Adipose tissue (tissue), 3 donors: Measurements from ENCODE around the gene FYTTD1. TPM values are rescaled to one million over a fixed set of nuclear protein-coding genes. Genes with fewer than 3 reads are reported as not detected.

ENCODE experiments used
- H3K27ac ChIP-seq: one replicate; pipeline ENCODE4 v1.5.1; 2013; ENCODE audit warnings: low read depth, low read length
- WGBS, 3 donors: extraction: QIAGEN DNeasy Blood & Tissue Kit; methylation state at CpG; one replicate each; pipeline ENCODE4 v1.1.7; 2013; 5-methylcytosine and 5-hydroxymethylcytosine counted together
- polyA plus RNA-seq, 3 donors: library from polyadenylated mRNA; stranded (reverse); fragments of 200-250 nt; gene quantifications; one replicate each; pipeline ENCODE4 v1.2.3, GENCODE V29; 2013
- donor health status: healthy with polysubstance abuse.
- donor health status: Bipolar disorder and iron deficiency.
- donor health status: healthy.

FYTTD1 gene
- polyA plus RNA-seq, 3 donors: 14.0 to 31.7 (median 20.2) TPM

- no peak overlapping the region for H3K27ac ChIP-seq
- 89 to 90% (median 89%) methylated on average over 6 of the region's 6 CpGs for WGBS, 3 donors
Observed at GRCh38 chr3:197810901-197811300, 61.2 kb downstream of the FYTTD1 start.

GRCh38 chr3:197811343-197811742 lies 61.7 kb downstream of the FYTTD1 start:
- WGBS, 3 donors: 45 to 92% (median 55%) methylated on average over 3 of the region's 3 CpGs
- no peak overlapping the region for H3K27ac ChIP-seq

GRCh38 chr3:197814372-197814771 lies 64.7 kb downstream of the FYTTD1 start:
- whole genome bisulfite sequencing, 3 donors: 95 to 98% (median 98%) methylated on average over 4 of the region's 4 CpGs
- no peak overlapping the region for H3K27ac ChIP-seq

- WGBS, 3 donors: 47 to 78% (median 77%) methylated on average over 8 of the region's 8 CpGs
- no peak overlapping the region for H3K27ac ChIP-seq
Observed at GRCh38 chr3:197820550-197821335, 71.1 kb downstream of the FYTTD1 start.

- no peak overlapping the region for H3K27ac ChIP-seq
- 74 to 97% (median 94%) methylated on average over 3 of the region's 3 CpGs for WGBS, 3 donors
Observed at GRCh38 chr3:197829397-197830045, 79.8 kb downstream of the FYTTD1 start.

- no peak overlapping the region for H3K27ac ChIP-seq
- WGBS, 3 donors: 80 to 88% (median 82%) methylated on average over 6 of the region's 6 CpGs
Observed at GRCh38 chr3:197830308-197830966, 80.8 kb downstream of the FYTTD1 start.

GRCh38 chr3:197830967-197831313 lies 81.3 kb downstream of the FYTTD1 start:
- WGBS, 3 donors: 93 to 96% (median 94%) methylated on average over 8 of the region's 8 CpGs
- H3K27ac ChIP-seq: no peak overlapping the region

GRCh38 chr3:197833930-197834715 lies 84.4 kb downstream of the FYTTD1 start:
- WGBS, 3 donors: 87 to 93% (median 88%) methylated on average over 8 of the region's 8 CpGs

GRCh38 chr3:197835509-197835908 lies 85.8 kb downstream of the FYTTD1 start:
- no peak overlapping the region for H3K27ac ChIP-seq

More at GRCh38 chr3:197833930-197834715, 84.4 kb downstream of the FYTTD1 start:
- H3K27ac ChIP-seq: no peak overlapping the region

GRCh38 chr3:197836244-197836643 lies 86.6 kb downstream of the FYTTD1 start:
- H3K27ac ChIP-seq: no peak overlapping the region

More at GRCh38 chr3:197835509-197835908, 85.8 kb downstream of the FYTTD1 start:
- WGBS, 3 donors: 92 to 98% (median 97%) methylated on average over 5 of the region's 5 CpGs

Other genes starting within 250 kb of the FYTTD1 start
- 10 to 100 TPM in 2 of 3 donors, 1 to 10 TPM in 1; 5.2 to 35.0 (median 15.4) TPM for gene BDH1, start 193.9 kb upstream of the FYTTD1 start, polyA plus RNA-seq
- 1 to 10 TPM; 6.6 to 8.9 (median 7.8) TPM for gene RUBCN, start 13.0 kb upstream of the FYTTD1 start, polyA plus RNA-seq
- 10 to 100 TPM in 2 of 3 donors, 1 to 10 TPM in 1; 7.2 to 16.5 (median 10.5) TPM for gene LRCH3, start 41.4 kb downstream of the FYTTD1 start, polyA plus RNA-seq
- gene RPL35A, start 200.3 kb downstream of the FYTTD1 start, polyA plus RNA-seq: 1,000 to 10,000 TPM; 1,363 to 2,640 (median 1,495) TPM
- 1 to 10 TPM in 2 of 3 donors, under 1 TPM in 1; 0.56 to 2.5 (median 1.3) TPM for gene LMLN, start 210.3 kb downstream of the FYTTD1 start, polyA plus RNA-seq